Mucosa of rectum (tissue), 2 donors: Measurements from ENCODE around the gene CDC42BPB.
"Not testable (repeated sequence)": the region's sequence is repeated elsewhere in the genome, so short reads cannot be mapped to it uniquely, and the experiment has no call there.

Experiments used
- H3K27ac ChIP-seq, 2 donors: one replicate each; pipeline ENCODE4 v1.7.0; 2013; ENCODE audit warnings: inconsistent platforms in 2 of 2, low read depth in 2 of 2, low read length in 2 of 2
- H3K27me3 ChIP-seq, 2 donors: one replicate each; pipeline ENCODE4 v1.7.0; 2013; ENCODE audit warnings: low read length in 2 of 2; ENCODE audit not compliant: control insufficient read depth in 2 of 2, insufficient read depth in 2 of 2
- H3K36me3 ChIP-seq, 2 donors: one replicate each; pipeline ENCODE4 v1.7.0; 2013; ENCODE audit warnings: low read length in 2 of 2; ENCODE audit not compliant: control insufficient read depth in 2 of 2, insufficient read depth in 2 of 2
- H3K4me1 ChIP-seq, 2 donors: one replicate each; pipeline ENCODE4 v1.7.0; 2013; ENCODE audit warnings: low read length in 2 of 2, mild to moderate bottlenecking in 1 of 2; ENCODE audit not compliant: control insufficient read depth in 2 of 2, insufficient read depth in 2 of 2
- H3K4me3 ChIP-seq, 2 donors: one replicate each; pipeline ENCODE4 v1.7.0; 2013; ENCODE audit warnings: low read length in 2 of 2
- H3K9ac ChIP-seq, 2 donors: one replicate each; pipeline ENCODE4 v1.7.0; 2013; ENCODE audit warnings: low read length in 2 of 2, low read depth in 1 of 2, mild to moderate bottlenecking in 1 of 2
- H3K9me3 ChIP-seq, 2 donors: one replicate each; pipeline ENCODE4 v1.7.0; 2013; ENCODE audit warnings: low read length in 2 of 2; ENCODE audit not compliant: control insufficient read depth in 2 of 2
- donor health status: healthy.
- donor health status: Normal muscosa, but diverticular disease.

Gene CDC42BPB

GRCh38 chr14:102900631-102901571 is 156.4 kb downstream of the CDC42BPB start:
- H3K9me3 ChIP-seq = no peaks in the 10 kb centered on the region
- H3K27me3 ChIP-seq = no peaks in the 10 kb centered on the region
- H3K36me3 ChIP-seq = peaks cover 36 to 54% of the 10 kb centered on the region in 2 donors
- H3K4me1 ChIP-seq = no peaks in the 10 kb centered on the region
- H3K4me3 ChIP-seq = peak overlapping the region in 1 of 2 donors; percentile 20
- peak overlapping the region; percentile 41 to 75 for H3K27ac ChIP-seq
- no peak overlapping the region for H3K9ac ChIP-seq

GRCh38 chr14:102899516-102899900 is 157.8 kb downstream of the CDC42BPB start:
- Histone ChIP-seq H3K4me3 (no peak overlapping the region), H3K9ac (no peak overlapping the region), H3K36me3 (peaks cover 31 to 55% of the 10 kb centered on the region in 2 donors)

GRCh38 chr14:102898776-102899515 is 158.4 kb downstream of the CDC42BPB start:
- no peaks in the 10 kb centered on the region for H3K9me3 ChIP-seq
- H3K4me3 ChIP-seq = no peak overlapping the region
- H3K36me3 ChIP-seq = peaks cover 31 to 52% of the 10 kb centered on the region in 2 donors
- H3K27me3 ChIP-seq = no peaks in the 10 kb centered on the region
- H3K4me1 ChIP-seq = no peaks in the 10 kb centered on the region
- H3K9ac ChIP-seq = no peak overlapping the region
- H3K27ac ChIP-seq = no peak overlapping the region

More at GRCh38 chr14:102899516-102899900, 157.8 kb downstream of the CDC42BPB start:
- H3K27ac ChIP-seq = no peak overlapping the region
- H3K9me3 ChIP-seq = no peaks in the 10 kb centered on the region
- H3K27me3 ChIP-seq = no peaks in the 10 kb centered on the region
- no peaks in the 10 kb centered on the region for H3K4me1 ChIP-seq

GRCh38 chr14:102898298-102898697 is 159.1 kb downstream of the CDC42BPB start:
- Histone ChIP-seq H3K4me3 (no peak overlapping the region), H3K9me3 (no peaks in the 10 kb centered on the region), H3K27me3 (no peaks in the 10 kb centered on the region), H3K36me3 (peaks cover 31 to 49% of the 10 kb centered on the region in 2 donors), H3K4me1 (no peaks in the 10 kb centered on the region), H3K9ac (no peak overlapping the region), H3K27ac (no peak overlapping the region)

- no peak overlapping the region for H3K4me3 ChIP-seq
- no peaks in the 10 kb centered on the region for H3K27me3 ChIP-seq
- no peak overlapping the region for H3K9ac ChIP-seq
- no peaks in the 10 kb centered on the region for H3K9me3 ChIP-seq
- H3K4me1 ChIP-seq = no peaks in the 10 kb centered on the region
- H3K36me3 ChIP-seq = peaks cover 26 to 42% of the 10 kb centered on the region in 2 donors
- no peak overlapping the region for H3K27ac ChIP-seq
Measured at GRCh38 chr14:102897299-102898027, 159.9 kb downstream of the CDC42BPB start.

- not testable (repeated sequence) for H3K4me1 ChIP-seq, H3K9me3 ChIP-seq, H3K9ac ChIP-seq, H3K4me3 ChIP-seq, H3K27me3 ChIP-seq, H3K27ac ChIP-seq
- peaks cover 27 to 45% of the 10 kb centered on the region in 2 donors for H3K36me3 ChIP-seq
Measured at GRCh38 chr14:102896735-102897134, 160.6 kb downstream of the CDC42BPB start.

GRCh38 chr14:102893452-102893851 is 163.9 kb downstream of the CDC42BPB start:
- Histone ChIP-seq H3K4me1 (no peaks in the 10 kb centered on the region), H3K9me3 (no peaks in the 10 kb centered on the region), H3K36me3 (peaks cover 26 to 50% of the 10 kb centered on the region in 2 donors), H3K27ac (no peak overlapping the region), H3K9ac (no peak overlapping the region), H3K27me3 (no peaks in the 10 kb centered on the region), H3K4me3 (no peak overlapping the region)

GRCh38 chr14:102892651-102893050 is 164.7 kb downstream of the CDC42BPB start:
- Histone ChIP-seq H3K27me3 (no peaks in the 10 kb centered on the region), H3K36me3 (peaks cover 24 to 50% of the 10 kb centered on the region in 2 donors), H3K27ac (no peak overlapping the region), H3K9me3 (no peaks in the 10 kb centered on the region), H3K9ac (no peak overlapping the region), H3K4me3 (no peak overlapping the region), H3K4me1 (no peaks in the 10 kb centered on the region)

GRCh38 chr14:102891556-102891955 is 165.8 kb downstream of the CDC42BPB start:
- no peak overlapping the region for H3K27ac ChIP-seq
- H3K4me1 ChIP-seq = peaks cover 3 to 4% of the 10 kb centered on the region in 2 donors
- peaks cover 21 to 47% of the 10 kb centered on the region in 2 donors for H3K36me3 ChIP-seq
- no peaks in the 10 kb centered on the region for H3K9me3 ChIP-seq
- no peak overlapping the region for H3K9ac ChIP-seq
- H3K27me3 ChIP-seq = no peaks in the 10 kb centered on the region
- H3K4me3 ChIP-seq = no peak overlapping the region
